Natural killer cell (primary cell): Measurements from ENCODE around the gene FAM216A. TPM values are rescaled to one million over a fixed set of nuclear protein-coding genes. Genes with fewer than 3 reads are reported as not detected.
"Not testable (repeated sequence)": the region's sequence is repeated elsewhere in the genome, so short reads cannot be mapped to it uniquely, and the experiment has no call there.

Experiments used
- ATAC-seq, 3 donors: fragments of 150-1000 bp in 2 of 3; fragments of 200-7000 bp in 1 of 3; cut with Tn5 transposase; 1 replicate in 1 of 3; 2 replicates in 2 of 3; pipeline ENCODE4 v1.10.0; 2021; ENCODE audit warnings: mild to moderate bottlenecking in 2 of 3, moderate library complexity in 2 of 3
- DNase-seq, 2 donors: peaks; one replicate each; pipeline versions ENCODE4 v3.0.0 to v3.0.0-alpha.2; 2013 to 2021; ENCODE audit warnings: mixed read lengths in 1 of 2
- H3K27ac ChIP-seq: one replicate; pipeline ENCODE4 v1.5.1; 2013; ENCODE audit warnings: mild to moderate bottlenecking, low read length
- H3K27me3 ChIP-seq: one replicate; pipeline ENCODE4 v1.6.1; 2013; ENCODE audit warnings: low read length; ENCODE audit not compliant: control insufficient read depth, insufficient read depth
- H3K36me3 ChIP-seq: one replicate; pipeline ENCODE4 v1.6.1; 2013; ENCODE audit warnings: low read length; ENCODE audit not compliant: control insufficient read depth, insufficient read depth
- H3K4me1 ChIP-seq: one replicate; pipeline ENCODE4 v1.6.1; 2013; ENCODE audit warnings: low read length; ENCODE audit not compliant: control insufficient read depth, insufficient read depth
- H3K4me3 ChIP-seq: one replicate; pipeline ENCODE4 v1.5.1; 2013; ENCODE audit warnings: low read length
- H3K9me3 ChIP-seq: one replicate; pipeline ENCODE4 v1.6.1; 2013; ENCODE audit warnings: low read length; ENCODE audit not compliant: control insufficient read depth, insufficient read depth
- H3K27ac Mint-ChIP-seq, 2 donors: one replicate each; pipeline ENCODE4 v1.8.0; 2022; ENCODE audit warnings: mild to moderate bottlenecking in 2 of 2, mixed read lengths in 2 of 2, moderate library complexity in 1 of 2
- H3K27me3 Mint-ChIP-seq, 2 donors: one replicate each; pipeline ENCODE4 v1.8.0; 2022; ENCODE audit warnings: low read depth in 2 of 2, mixed read lengths in 2 of 2
- H3K36me3 Mint-ChIP-seq: one replicate; pipeline ENCODE4 v1.8.0; 2022; ENCODE audit warnings: mixed read lengths
- H3K4me1 Mint-ChIP-seq, 2 donors: one replicate each; pipeline ENCODE4 v1.8.0; 2022; ENCODE audit warnings: mixed read lengths in 2 of 2
- H3K4me3 Mint-ChIP-seq: one replicate; pipeline ENCODE4 v1.8.0; 2022; ENCODE audit warnings: mild to moderate bottlenecking, moderate library complexity, mixed read lengths
- H3K9me3 Mint-ChIP-seq, 2 donors: one replicate each; pipeline ENCODE4 v1.8.0; 2022; ENCODE audit warnings: mixed read lengths in 2 of 2
- WGBS: methylation state at CpG from one replicate; pipeline ENCODE4 v1.1.7; 2013; ENCODE audit warnings: missing lambda C conversion rate; ENCODE audit not compliant: insufficient coverage; 5-methylcytosine and 5-hydroxymethylcytosine counted together
- intact Hi-C: fragments of 100-400 bp; cut with micrococcal nuclease; formaldehyde crosslinking; loops from one replicate; pipeline ENCODE4 v1.14.2; 2022
- total RNA-seq, 4 donors: library from RNA; stranded (reverse); fragments of 120-200 nt in 1 of 4; gene quantifications; one replicate each; pipeline versions ENCODE4 v1.2.3 to v1.2.4, GENCODE V29; 2013 to 2022
- TF ChIP-seq, protein P1 (sequence below): fragments of 200-600 bp; IDR thresholded peaks from one replicate; pipeline ENCODE4 v1.8.0; 2022; ENCODE audit warnings: antibody characterized with exemption

FAM216A gene
- total RNA-seq, 3 donors from 2014 or later (not counting 1 experiment from before 2014, with no cell fraction given), result 3.1 to 4.7 (median 3.8) TPM

DNA sequence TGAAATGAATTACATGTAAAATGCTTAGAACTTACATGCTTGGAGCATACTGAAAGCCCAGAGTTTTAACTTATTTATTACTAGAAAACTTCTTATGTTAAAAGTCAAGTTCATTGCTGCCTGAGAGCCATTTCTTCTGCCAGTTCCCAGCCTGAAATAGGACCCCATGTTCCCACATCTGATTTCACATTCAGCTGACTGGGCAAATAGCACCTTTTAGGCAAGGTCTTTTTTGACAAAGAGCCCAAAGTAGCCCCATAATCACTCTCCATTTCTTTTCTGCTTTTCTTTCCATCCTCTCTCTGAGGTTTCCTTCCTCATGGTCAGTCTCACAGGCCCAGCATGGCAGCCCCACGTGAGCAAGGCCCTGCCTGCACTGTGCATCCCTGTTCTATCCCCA lies 17.4 kb upstream of the FAM216A start:
- Histone ChIP-seq H3K4me1 (peaks cover 29% of the 10 kb centered on the region), H3K27ac (no peak overlapping the region), H3K4me3 (no peak overlapping the region), H3K9me3 (no peaks in the 10 kb centered on the region), H3K27me3 (no peaks in the 10 kb centered on the region), H3K36me3 (peaks cover 15% of the 10 kb centered on the region)
- Mint-ChIP-seq H3K9me3 (no peaks in the 10 kb centered on the region), H3K27me3 (no peaks in the 10 kb centered on the region), H3K4me3 (peak overlapping the region; percentile 100), H3K36me3 (no peaks in the 10 kb centered on the region), H3K27ac (peak overlapping the region; percentile 99), H3K4me1 (peaks cover 32 to 33% of the 10 kb centered on the region in 2 donors)
- no peak for ATAC-seq
- 61% methylated on average over 1 of the region's 1 CpG for whole genome bisulfite sequencing
- DNase-seq, result no peak
- TF ChIP-seq, protein P1, sequence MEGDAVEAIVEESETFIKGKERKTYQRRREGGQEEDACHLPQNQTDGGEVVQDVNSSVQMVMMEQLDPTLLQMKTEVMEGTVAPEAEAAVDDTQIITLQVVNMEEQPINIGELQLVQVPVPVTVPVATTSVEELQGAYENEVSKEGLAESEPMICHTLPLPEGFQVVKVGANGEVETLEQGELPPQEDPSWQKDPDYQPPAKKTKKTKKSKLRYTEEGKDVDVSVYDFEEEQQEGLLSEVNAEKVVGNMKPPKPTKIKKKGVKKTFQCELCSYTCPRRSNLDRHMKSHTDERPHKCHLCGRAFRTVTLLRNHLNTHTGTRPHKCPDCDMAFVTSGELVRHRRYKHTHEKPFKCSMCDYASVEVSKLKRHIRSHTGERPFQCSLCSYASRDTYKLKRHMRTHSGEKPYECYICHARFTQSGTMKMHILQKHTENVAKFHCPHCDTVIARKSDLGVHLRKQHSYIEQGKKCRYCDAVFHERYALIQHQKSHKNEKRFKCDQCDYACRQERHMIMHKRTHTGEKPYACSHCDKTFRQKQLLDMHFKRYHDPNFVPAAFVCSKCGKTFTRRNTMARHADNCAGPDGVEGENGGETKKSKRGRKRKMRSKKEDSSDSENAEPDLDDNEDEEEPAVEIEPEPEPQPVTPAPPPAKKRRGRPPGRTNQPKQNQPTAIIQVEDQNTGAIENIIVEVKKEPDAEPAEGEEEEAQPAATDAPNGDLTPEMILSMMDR, result no peak
- intact Hi-C loops, result no loop called here

DNA sequence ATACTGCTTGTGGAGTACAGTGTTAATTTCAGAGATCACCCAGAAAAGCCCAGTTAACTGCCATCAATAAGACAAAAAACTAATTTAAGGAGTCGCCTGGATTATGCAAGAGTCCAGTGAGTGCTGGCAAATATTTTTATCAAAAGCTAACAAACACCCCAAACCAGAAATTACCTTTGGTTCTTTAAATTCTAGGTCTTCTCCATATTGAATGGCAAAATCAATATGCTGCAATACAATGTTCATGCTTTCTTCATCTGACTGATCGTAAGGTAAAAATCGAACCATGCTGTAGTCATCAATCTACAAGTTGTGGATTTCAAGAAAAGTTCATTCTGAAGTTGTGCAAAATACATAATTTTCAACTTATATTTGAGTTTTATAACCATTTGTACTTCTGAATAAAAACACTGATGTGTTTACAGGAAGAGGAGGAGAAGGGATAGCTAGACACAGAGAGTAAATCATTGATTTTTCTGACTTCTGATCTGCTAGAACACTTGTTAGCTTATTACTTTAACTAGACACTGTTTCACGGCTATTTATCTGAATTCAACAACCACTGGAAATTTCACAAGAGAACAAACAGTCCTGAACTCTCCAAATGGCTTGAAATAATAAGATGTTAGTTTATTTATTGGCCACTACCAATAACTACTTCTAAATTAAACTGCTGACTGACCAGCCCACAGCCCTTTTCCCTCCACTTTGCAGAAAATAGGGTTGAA lies 14.9 kb upstream of the FAM216A start:
- intact Hi-C loops, result no loop called here
- Mint-ChIP-seq H3K36me3 (no peaks in the 10 kb centered on the region), H3K4me1 (peaks cover 23% of the 10 kb centered on the region in 2 donors), H3K27ac (no peak overlapping the region), H3K27me3 (no peaks in the 10 kb centered on the region), H3K9me3 (no peaks in the 10 kb centered on the region), H3K4me3 (no peak overlapping the region)
- WGBS, result 93% methylated on average over 2 of the region's 4 CpGs
- H3K4me1 ChIP-seq, result peaks cover 13% of the 10 kb centered on the region
- ATAC-seq (no peak), DNase-seq (no peak)
- H3K36me3 ChIP-seq, result peaks cover 15% of the 10 kb centered on the region
- H3K27ac ChIP-seq, result no peak overlapping the region
- TF ChIP-seq, protein P1, result no peak
- H3K27me3 ChIP-seq, result no peaks in the 10 kb centered on the region
- no peaks in the 10 kb centered on the region for H3K9me3 ChIP-seq
- no peak overlapping the region for H3K4me3 ChIP-seq

DNA sequence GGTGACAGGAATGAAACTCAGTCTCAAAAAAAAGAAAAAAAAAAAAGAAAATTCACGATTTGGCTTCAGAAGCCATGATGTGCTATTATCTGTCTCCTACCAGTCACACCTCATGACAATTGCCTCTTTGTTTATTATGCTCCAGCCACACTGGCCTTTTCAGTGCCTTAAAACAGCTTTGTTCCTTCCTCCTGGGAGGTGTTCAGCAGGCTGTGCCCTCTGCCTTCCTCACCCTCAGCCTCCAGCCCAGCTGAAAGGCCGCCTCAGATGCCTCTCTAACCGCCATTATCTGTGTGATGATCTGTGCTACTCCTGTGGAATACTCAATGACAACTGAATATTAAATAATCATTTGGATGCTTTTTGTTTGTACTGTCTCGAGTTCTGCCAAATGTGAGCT lies 9.9 kb upstream of the FAM216A start:
- TF ChIP-seq, protein P1, result no peak
- Histone ChIP-seq H3K9me3 (no peaks in the 10 kb centered on the region), H3K4me3 (no peak overlapping the region), H3K36me3 (peaks cover 21% of the 10 kb centered on the region), H3K27ac (no peak overlapping the region), H3K27me3 (no peaks in the 10 kb centered on the region), H3K4me1 (no peaks in the 10 kb centered on the region)
- WGBS, result 100% methylated on average over 4 of the region's 4 CpGs
- Mint-ChIP-seq H3K9me3 (no peaks in the 10 kb centered on the region), H3K27me3 (no peaks in the 10 kb centered on the region), H3K4me3 (no peak overlapping the region), H3K36me3 (no peaks in the 10 kb centered on the region), H3K27ac (no peak overlapping the region), H3K4me1 (peaks cover 0 to 5% of the 10 kb centered on the region in 2 donors)
- DNase-seq (no peak), ATAC-seq (no peak)
- intact Hi-C loops, result no loop called here

DNA sequence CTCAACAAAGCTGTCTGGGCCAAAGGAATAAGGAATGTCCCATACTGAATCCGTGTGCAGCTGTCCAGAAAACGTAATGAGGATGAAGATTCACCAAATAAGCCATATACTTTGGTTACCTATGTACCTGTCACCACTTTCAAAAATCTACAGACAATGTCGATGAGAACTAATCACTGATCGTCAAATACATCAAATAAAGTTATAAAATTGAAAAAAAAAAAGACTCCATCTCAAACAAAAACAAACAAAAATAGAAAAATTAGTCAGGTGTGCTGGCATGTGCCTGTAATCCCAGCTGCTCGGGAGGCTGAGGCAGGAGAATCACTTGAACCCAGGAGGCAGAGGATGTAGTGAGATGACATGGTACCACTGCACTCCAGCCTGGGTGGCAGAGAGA lies 7.5 kb upstream of the FAM216A start:
- DNase-seq, H3K27ac Mint-ChIP-seq, H3K27me3 Mint-ChIP-seq, H3K4me3 ChIP-seq, H3K36me3 Mint-ChIP-seq, H3K27me3 ChIP-seq, H3K4me3 Mint-ChIP-seq, H3K9me3 Mint-ChIP-seq, H3K27ac ChIP-seq, H3K9me3 ChIP-seq, intact Hi-C loops, ATAC-seq, H3K4me1 ChIP-seq, H3K4me1 Mint-ChIP-seq: not testable (repeated sequence)
- 94% methylated on average over 5 of the region's 5 CpGs for WGBS
- peaks cover 22% of the 10 kb centered on the region for H3K36me3 ChIP-seq
